Neural cell (in vitro differentiated cells): ENCODE data around the gene PRRT1. TPM values are rescaled to one million over a fixed set of nuclear protein-coding genes. Genes with fewer than 3 reads are reported as not detected.

Source experiments
- H2AFZ ChIP-seq: fragments of 200-600, 300-800 bp; sonication (generic), shearing (Covaris generic); 2 replicates; pipeline ENCODE4 v1.6.0; 2014; ENCODE audit warnings: low read depth, mild to moderate bottlenecking, antibody characterized with exemption, low read length, moderate library complexity
- H3F3A ChIP-seq: fragments of 200-600 bp; shearing (Covaris generic); 2 replicates; pipeline ENCODE4 v1.6.1; 2016; ENCODE audit warnings: mild to moderate bottlenecking, moderate library complexity, mixed read lengths, antibody characterized with exemption, low read length; ENCODE audit not compliant: insufficient read depth, poor library complexity, severe bottlenecking
- H3K27ac ChIP-seq: fragments of 200-600, 300-800 bp; sonication (generic), shearing (Covaris generic); 2 replicates; pipeline ENCODE4 v1.5.1; 2014; ENCODE audit warnings: mild to moderate bottlenecking, low read length, moderate library complexity
- H3K27me3 ChIP-seq: fragments of 300-800, 200-600 bp; sonication (generic), shearing (Covaris generic); 2 replicates; pipeline ENCODE4 v1.6.0; 2014; ENCODE audit warnings: mild to moderate bottlenecking, low read depth, low read length, moderate library complexity; ENCODE audit not compliant: insufficient read depth
- H3K36me3 ChIP-seq: fragments of 300-800, 200-600 bp; sonication (generic), shearing (Covaris generic); 2 replicates; pipeline ENCODE4 v1.5.1; 2014; ENCODE audit warnings: mild to moderate bottlenecking, antibody characterized with exemption, low read length, moderate library complexity; ENCODE audit not compliant: insufficient read depth
- H3K4me2 ChIP-seq: fragments of 300-800, 200-600 bp; sonication (generic), shearing (Covaris generic); 2 replicates; pipeline ENCODE4 v1.6.0; 2014; ENCODE audit warnings: mild to moderate bottlenecking, low read length
- H3K4me3 ChIP-seq: fragments of 300-800, 200-600 bp; sonication (generic), shearing (Covaris generic); 2 replicates; pipeline ENCODE4 v1.5.1; 2014; ENCODE audit warnings: mild to moderate bottlenecking, low read length, moderate library complexity
- H3K79me2 ChIP-seq: fragments of 200-600 bp; shearing (Covaris generic); replicated peaks from 2 replicates; pipeline ENCODE4 v1.6.0; 2014; ENCODE audit warnings: mild to moderate bottlenecking, low read length, moderate library complexity; ENCODE audit not compliant: insufficient read depth
- H3K9ac ChIP-seq: fragments of 300-800, 200-600 bp; sonication (generic), shearing (Covaris generic); 2 replicates; pipeline ENCODE4 v1.6.1; 2016; ENCODE audit warnings: mild to moderate bottlenecking, low read length, mixed read lengths
- H3K9me2 ChIP-seq: fragments of 200-600 bp; shearing (Covaris generic); 2 replicates; pipeline ENCODE4 v1.6.1; 2016; ENCODE audit warnings: mild to moderate bottlenecking, low read length, mixed read lengths; ENCODE audit not compliant: insufficient read depth
- H3K9me3 ChIP-seq: fragments of 200-600, 300-800 bp; sonication (generic), shearing (Covaris generic); 2 replicates; pipeline ENCODE4 v1.6.1; 2016; ENCODE audit warnings: mild to moderate bottlenecking, mixed run types, low read length, moderate library complexity, mixed read lengths
- H4K20me1 ChIP-seq: fragments of 200-600 bp; shearing (Covaris generic); 2 replicates; pipeline ENCODE4 v1.6.1; 2016; ENCODE audit warnings: mild to moderate bottlenecking, mixed run types; ENCODE audit not compliant: insufficient read depth
- EP300 ChIP-seq: fragments of 450-650 bp; conservative IDR thresholded peaks from 2 replicates; pipeline ENCODE4 v1.6.1; 2014; ENCODE audit warnings: antibody characterized with exemption, mild to moderate bottlenecking, moderate library complexity; ENCODE audit not compliant: poor library complexity, severe bottlenecking
- EZH2 ChIP-seq: fragments of 200-600, 300-800 bp; shearing (Covaris generic), sonication (generic); IDR thresholded peaks from 2 replicates; pipeline ENCODE4 v1.6.1; 2014; ENCODE audit warnings: antibody characterized with exemption, low read length, borderline replicate concordance, mild to moderate bottlenecking; ENCODE audit not compliant: insufficient read depth, poor library complexity, severe bottlenecking
- MXI1 ChIP-seq: fragments of 450-650 bp; conservative IDR thresholded peaks from 2 replicates; pipeline ENCODE4 v1.6.1; 2014; ENCODE audit warnings: antibody characterized with exemption, mild to moderate bottlenecking; ENCODE audit not compliant: poor library complexity, severe bottlenecking
- POLR2AphosphoS5 ChIP-seq: IDR thresholded peaks from 2 replicates; pipeline ENCODE4 v1.6.1; 2012
- RAD21 ChIP-seq: fragments of 450-650 bp; conservative IDR thresholded peaks from 2 replicates; pipeline ENCODE4 v1.6.1; 2014; ENCODE audit warnings: antibody characterized with exemption, mild to moderate bottlenecking, moderate library complexity
- REST ChIP-seq: IDR thresholded peaks from 2 replicates; pipeline ENCODE4 v1.6.1; 2012; ENCODE audit warnings: borderline replicate concordance
- SMC3 ChIP-seq: fragments of 450-650 bp; conservative IDR thresholded peaks from 2 replicates; pipeline ENCODE4 v1.6.1; 2014; ENCODE audit warnings: antibody characterized with exemption, mild to moderate bottlenecking, moderate library complexity; ENCODE audit not compliant: poor library complexity
- TAF1 ChIP-seq: IDR thresholded peaks from 2 replicates; pipeline ENCODE4 v1.6.1; 2012; ENCODE audit warnings: low read depth
- polyA plus RNA-seq: library from polyadenylated mRNA; depleted of rRNA; stranded (reverse); fragments of >200 nt; gene quantifications from 2 replicates; pipeline ENCODE4 v1.2.3, GENCODE V29; 2014
- TF ChIP-seq, protein P1 (sequence below): fragments of 450-650 bp; IDR thresholded peaks from 2 replicates; pipeline ENCODE4 v1.5.1; 2014; ENCODE audit warnings: antibody characterized with exemption, mild to moderate bottlenecking, moderate library complexity; ENCODE audit not compliant: poor library complexity, severe bottlenecking

Gene PRRT1
- polyA plus RNA-seq, 1 donor from 2014 or later, result 0.22 TPM

DNA sequence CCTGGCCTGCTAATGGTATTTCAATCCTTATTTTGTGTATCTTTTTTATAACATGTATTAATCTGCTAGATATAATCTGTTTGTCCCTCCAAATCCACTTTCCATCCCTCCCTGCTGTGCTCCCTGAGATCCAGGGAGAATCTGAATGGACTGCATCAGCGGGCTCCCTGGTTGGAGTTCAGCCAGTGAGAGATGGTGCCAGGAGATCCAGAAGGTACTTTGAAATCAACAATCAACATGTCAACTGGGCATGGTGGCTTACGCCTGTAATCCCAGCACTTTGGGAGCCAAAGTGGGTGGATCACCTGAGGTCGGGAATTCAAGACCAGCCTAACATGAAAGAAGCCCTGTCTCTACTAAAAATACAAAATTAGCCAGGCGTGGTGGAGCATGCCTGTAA, 28.1 kb downstream of the PRRT1 start:
- H3K36me3 ChIP-seq, result no peaks in the 10 kb centered on the region
- no peak for TF ChIP-seq SMC3
- no peak overlapping the region for H3K4me3 ChIP-seq
- H2AFZ ChIP-seq, result no peak overlapping the region
- no peak overlapping the region for H3K4me2 ChIP-seq
- H3F3A ChIP-seq, result no peaks in the 10 kb centered on the region
- H3K9me3 ChIP-seq, result no peaks in the 10 kb centered on the region
- H3K27ac ChIP-seq, result no peak overlapping the region
- H4K20me1 ChIP-seq, result no peaks in the 10 kb centered on the region
- H3K9ac ChIP-seq, result no peak overlapping the region
- H3K27me3 ChIP-seq, result no peaks in the 10 kb centered on the region
- peaks cover 14% of the 10 kb centered on the region for H3K79me2 ChIP-seq
- no peaks in the 10 kb centered on the region for H3K9me2 ChIP-seq

DNA sequence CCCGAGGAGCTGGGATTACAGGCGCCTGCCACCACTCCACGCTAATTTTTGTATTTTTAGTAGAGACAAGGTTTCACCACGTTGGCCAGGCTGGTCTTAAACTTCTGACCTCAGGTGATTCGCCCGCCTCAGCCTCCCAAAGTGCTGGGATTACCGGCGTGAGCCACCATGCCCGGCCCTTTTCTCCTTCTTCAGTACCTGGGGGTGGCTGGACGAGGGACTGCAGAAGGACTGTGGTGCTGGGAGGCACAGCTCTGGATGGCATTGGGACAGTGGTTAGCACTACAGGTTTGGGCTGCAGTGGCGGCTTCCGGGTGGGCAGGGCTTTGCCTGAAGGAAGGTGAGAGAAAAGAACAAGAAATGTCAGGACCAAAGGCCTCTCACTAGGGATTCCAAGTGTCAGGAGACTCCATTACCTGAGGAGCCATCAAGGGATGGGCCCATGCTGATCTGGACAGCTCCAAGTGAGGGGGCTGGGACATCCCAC, 31.1 kb downstream of the PRRT1 start:
- H3K36me3 ChIP-seq, result no peaks in the 10 kb centered on the region
- H3F3A ChIP-seq, result no peaks in the 10 kb centered on the region
- H2AFZ ChIP-seq, result no peak overlapping the region
- no peak overlapping the region for H3K27ac ChIP-seq
- no peaks in the 10 kb centered on the region for H3K9me3 ChIP-seq
- no peaks in the 10 kb centered on the region for H3K27me3 ChIP-seq
- H3K79me2 ChIP-seq, result no peaks in the 10 kb centered on the region
- H4K20me1 ChIP-seq, result no peaks in the 10 kb centered on the region
- TF ChIP-seq EP300 (no peak), POLR2AphosphoS5 (no peak), TAF1 (no peak), RAD21 (no peak), REST (no peak), EZH2 (no peak), MXI1 (no peak), SMC3 (no peak)
- TF ChIP-seq, protein P1, sequence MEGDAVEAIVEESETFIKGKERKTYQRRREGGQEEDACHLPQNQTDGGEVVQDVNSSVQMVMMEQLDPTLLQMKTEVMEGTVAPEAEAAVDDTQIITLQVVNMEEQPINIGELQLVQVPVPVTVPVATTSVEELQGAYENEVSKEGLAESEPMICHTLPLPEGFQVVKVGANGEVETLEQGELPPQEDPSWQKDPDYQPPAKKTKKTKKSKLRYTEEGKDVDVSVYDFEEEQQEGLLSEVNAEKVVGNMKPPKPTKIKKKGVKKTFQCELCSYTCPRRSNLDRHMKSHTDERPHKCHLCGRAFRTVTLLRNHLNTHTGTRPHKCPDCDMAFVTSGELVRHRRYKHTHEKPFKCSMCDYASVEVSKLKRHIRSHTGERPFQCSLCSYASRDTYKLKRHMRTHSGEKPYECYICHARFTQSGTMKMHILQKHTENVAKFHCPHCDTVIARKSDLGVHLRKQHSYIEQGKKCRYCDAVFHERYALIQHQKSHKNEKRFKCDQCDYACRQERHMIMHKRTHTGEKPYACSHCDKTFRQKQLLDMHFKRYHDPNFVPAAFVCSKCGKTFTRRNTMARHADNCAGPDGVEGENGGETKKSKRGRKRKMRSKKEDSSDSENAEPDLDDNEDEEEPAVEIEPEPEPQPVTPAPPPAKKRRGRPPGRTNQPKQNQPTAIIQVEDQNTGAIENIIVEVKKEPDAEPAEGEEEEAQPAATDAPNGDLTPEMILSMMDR, result no peak
- no peak overlapping the region for H3K4me3 ChIP-seq
- H3K9ac ChIP-seq, result no peak overlapping the region
- H3K9me2 ChIP-seq, result no peaks in the 10 kb centered on the region
- no peak overlapping the region for H3K4me2 ChIP-seq
